Ammon's horn (tissue), 1 donor: ENCODE results near the gene RXFP4.
"Not testable (repeated sequence)": the region's sequence is repeated elsewhere in the genome, so short reads cannot be mapped to it uniquely, and the experiment has no call there.

ENCODE experiments used
- DNase-seq: peaks from one replicate; pipeline ENCODE4 v3.0.0-alpha.2; 2016; ENCODE audit warnings: low spot score

RXFP4 gene

GRCh38 chr1:155940993-155941844, at the start of gene RXFP4:
RXFP4 (plus strand) TSS chr1:155941638; CDS start chr1:155941710, 72 bp downstream.
- no peak for DNase-seq

GRCh38 chr1:155892796-155893195, 48.6 kb upstream of the RXFP4 start:
- DNase-seq: no peak

GRCh38 chr1:155893389-155894142, 47.9 kb upstream of the RXFP4 start:
- no peak for DNase-seq

GRCh38 chr1:155895617-155896016, 45.8 kb upstream of the RXFP4 start:
- not testable (repeated sequence) for DNase-seq

- DNase-seq: not testable (repeated sequence)
Measured at GRCh38 chr1:155896476-155896875, 45.0 kb upstream of the RXFP4 start.

- no peak for DNase-seq
Measured at GRCh38 chr1:155897746-155898145, 43.7 kb upstream of the RXFP4 start.

GRCh38 chr1:155898888-155899287, 42.5 kb upstream of the RXFP4 start:
- no peak for DNase-seq

- no peak for DNase-seq
Measured at GRCh38 chr1:155899683-155900082, 41.8 kb upstream of the RXFP4 start.

- no peak for DNase-seq
Measured at GRCh38 chr1:155900161-155900560, 41.3 kb upstream of the RXFP4 start.

- DNase-seq: no peak
Measured at GRCh38 chr1:155904261-155904660, 37.2 kb upstream of the RXFP4 start.

- DNase-seq: peak; percentile 54
Measured at GRCh38 chr1:155909894-155910293, 31.5 kb upstream of the RXFP4 start.

GRCh38 chr1:155910621-155911121, 30.8 kb upstream of the RXFP4 start:
- peak; percentile 43 for DNase-seq

GRCh38 chr1:155911156-155912055, 30.0 kb upstream of the RXFP4 start, which contains the start of gene RIT1:
RIT1 (minus strand) TSS chr1:155911349; CDS start chr1:155910761, 588 bp downstream.
- peak; percentile 89 for DNase-seq

- no peak for DNase-seq
Measured at GRCh38 chr1:155912056-155912536, 29.3 kb upstream of the RXFP4 start.

- DNase-seq: no peak
Measured at GRCh38 chr1:155913969-155914757, 27.3 kb upstream of the RXFP4 start.

- DNase-seq: no peak
Measured at GRCh38 chr1:155918660-155919059, 22.8 kb upstream of the RXFP4 start.

GRCh38 chr1:155919801-155920200, 21.6 kb upstream of the RXFP4 start:
- DNase-seq: no peak

GRCh38 chr1:155920717-155921116, 20.7 kb upstream of the RXFP4 start:
- DNase-seq: no peak

- DNase-seq: no peak
Measured at GRCh38 chr1:155925506-155925905, 15.9 kb upstream of the RXFP4 start.

- DNase-seq: no peak
Measured at GRCh38 chr1:155929057-155929456, 12.4 kb upstream of the RXFP4 start.

GRCh38 chr1:155930725-155931124, 10.7 kb upstream of the RXFP4 start:
- DNase-seq: not testable (repeated sequence)
